HG02981 (cell line): ENCODE results near the gene PCDH1.

ENCODE experiments used
- ATAC-seq: cut with Tn5 transposase; IDR thresholded peaks from one replicate; pipeline ENCODE4 v1.9.1; 2021; ENCODE audit warnings: mild to moderate bottlenecking, moderate library complexity; ENCODE audit not compliant: unreplicated experiment

PCDH1 gene

DNA sequence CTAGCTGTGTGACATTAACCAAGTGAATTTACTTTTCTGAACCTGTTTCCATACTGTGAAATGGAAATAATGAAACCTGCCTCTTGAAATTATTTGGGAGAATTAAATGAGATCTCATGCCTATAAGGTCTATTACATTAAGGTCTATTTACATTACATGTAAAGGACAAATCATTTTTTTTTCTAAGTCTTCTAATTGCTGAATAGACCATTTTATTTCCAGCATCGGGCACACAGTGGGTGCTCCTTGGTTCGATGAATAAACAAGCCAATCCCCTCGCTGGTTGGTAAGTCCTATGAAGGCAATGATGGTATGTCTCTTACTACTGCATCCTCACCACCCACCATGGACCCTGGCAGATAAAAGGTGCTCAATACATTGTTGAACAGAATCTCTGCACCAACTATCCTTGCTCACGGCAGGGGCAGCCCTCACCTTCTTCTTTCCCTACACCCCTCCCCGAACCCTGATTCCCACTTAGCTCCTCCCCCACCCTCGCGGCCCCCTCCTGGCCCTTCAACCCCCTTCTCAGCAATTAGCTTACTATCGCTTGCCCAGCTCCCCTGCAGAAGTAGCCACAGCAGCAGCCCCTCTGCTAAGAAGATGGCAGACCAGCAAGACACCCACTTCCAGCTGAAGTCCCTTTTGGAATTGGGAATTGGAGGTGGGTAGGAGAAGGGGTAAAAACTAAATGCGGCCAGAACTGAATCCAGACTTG lies 3.0 kb downstream of the PCDH1 start:
- no peak for ATAC-seq

DNA sequence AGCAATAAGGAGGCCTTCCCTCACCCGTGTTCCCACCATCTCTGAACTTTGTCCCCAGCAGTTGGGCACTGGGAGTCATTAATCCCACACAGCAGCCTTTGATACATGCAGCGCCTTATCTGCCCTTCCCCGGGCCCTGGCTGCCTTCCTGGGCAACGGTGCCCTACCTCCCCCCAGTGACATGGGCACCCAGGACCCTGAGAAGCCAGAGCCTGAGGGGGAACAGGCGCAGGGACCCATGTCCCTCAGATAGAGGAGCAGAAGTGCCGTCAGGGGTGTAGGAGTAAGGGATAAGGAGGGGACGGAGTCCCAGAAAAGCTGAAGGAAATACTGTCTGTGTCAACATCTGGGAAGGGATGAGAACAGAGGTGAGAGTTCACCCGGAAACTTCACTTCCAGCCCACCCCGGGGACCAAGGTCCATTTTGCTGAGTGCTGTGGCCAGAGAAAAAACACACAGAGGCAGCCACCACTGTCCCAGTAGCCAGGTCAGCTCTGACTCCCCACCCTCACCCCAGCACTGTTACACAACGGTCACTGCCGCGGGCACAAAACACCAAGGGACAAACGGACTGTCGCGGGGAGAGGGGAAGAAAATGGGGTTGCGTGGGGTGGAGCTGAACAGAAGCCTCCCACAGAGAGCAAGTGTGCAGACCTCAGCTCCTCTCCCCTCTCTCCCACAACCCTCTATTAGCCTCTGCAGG lies 3.8 kb downstream of the PCDH1 start:
- no peak for ATAC-seq

DNA sequence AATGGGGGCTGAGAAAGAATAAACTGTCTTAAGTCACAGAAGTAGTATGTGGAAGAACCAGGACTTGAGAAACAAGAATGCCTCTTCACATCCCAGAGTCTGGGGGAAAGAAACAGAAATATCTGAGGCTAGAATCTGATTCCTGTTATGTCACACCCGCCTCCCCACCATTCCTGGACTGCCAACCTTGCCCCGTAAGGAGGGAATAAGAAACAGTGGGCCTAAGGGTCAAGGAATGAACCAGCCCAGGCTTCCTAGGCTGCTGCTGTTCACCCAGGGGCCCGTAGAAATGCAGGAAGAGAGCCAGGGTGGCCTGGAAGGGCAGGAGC lies 4.3 kb downstream of the PCDH1 start:
- no peak for ATAC-seq

DNA sequence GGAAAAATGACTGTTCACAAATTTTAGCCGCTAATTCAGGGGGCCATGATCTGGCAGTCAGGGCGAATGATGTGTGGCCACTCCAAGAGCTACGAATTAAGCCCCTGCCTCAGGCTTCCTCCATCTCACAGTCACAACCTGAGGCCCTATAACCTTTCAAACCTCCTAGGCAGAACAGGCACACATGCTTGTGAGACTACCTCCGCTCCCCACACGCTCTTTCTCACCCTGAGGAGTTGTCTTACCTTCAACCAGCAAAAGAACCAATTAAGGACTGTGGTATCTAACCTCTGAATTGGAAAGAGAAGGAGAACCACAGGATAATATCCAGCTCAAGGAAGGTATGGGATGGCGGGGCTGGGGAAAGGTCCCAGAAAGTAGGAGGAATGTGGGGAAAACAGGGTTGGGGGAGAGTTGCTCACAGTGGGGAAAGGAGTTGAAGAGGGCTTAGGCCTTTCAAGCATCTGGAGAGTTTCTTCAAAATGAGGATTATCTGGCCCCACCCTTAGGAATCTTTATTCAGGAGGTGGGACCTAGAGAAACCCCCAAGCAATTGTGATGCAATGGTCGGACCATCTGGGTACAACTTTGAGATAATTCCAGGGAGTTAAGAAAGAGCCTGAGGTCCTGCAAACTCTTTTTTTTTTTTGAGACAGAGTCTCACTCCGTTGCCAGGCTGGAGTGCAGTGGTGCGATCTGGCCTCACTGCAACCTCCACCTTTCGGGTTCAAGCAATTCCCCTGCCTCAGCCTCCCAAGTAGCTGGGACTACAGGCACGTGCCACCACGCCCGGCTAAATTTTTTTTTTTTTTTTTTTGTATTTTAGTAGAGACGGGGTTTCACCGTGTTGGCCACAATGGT lies 5.5 kb downstream of the PCDH1 start:
- no peak for ATAC-seq

DNA sequence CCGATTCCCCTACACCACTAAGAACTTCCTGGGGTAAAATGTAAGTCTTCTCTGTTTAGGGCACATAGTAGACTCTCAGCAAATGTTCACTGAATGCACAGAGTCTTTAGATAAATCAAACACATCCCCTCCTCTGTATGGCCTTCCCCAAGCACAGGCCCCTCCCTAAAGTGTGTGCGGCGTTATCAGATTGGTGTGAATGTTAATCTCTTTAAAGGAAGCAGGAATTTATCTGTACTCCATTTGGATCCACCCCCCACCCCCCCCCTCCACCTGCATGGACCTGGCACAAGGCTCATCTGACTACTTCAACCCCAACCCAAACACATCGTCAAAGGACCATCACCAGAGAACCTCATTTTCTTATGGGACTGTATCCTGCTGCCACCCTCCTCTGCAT lies 6.3 kb downstream of the PCDH1 start:
- ATAC-seq, result no peak

DNA sequence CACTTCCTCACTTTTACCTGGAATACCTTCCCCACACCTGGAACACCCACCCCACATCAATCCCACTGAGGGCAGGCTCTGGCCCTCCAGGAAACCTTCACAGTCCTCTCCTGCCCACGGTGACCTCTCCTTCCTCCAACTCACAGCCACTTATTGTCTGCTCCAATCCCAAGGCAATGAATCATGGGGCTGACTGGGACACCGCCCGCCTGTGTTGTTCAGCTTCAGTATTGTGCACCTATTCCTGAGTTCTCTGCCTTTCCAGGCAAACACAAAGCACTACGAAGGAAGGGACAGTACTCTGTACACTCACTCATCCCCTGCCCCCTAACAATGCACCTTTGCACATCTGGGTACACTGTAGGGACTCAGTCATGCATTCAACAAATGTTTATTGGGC lies 7.3 kb downstream of the PCDH1 start:
- ATAC-seq, result no peak

DNA sequence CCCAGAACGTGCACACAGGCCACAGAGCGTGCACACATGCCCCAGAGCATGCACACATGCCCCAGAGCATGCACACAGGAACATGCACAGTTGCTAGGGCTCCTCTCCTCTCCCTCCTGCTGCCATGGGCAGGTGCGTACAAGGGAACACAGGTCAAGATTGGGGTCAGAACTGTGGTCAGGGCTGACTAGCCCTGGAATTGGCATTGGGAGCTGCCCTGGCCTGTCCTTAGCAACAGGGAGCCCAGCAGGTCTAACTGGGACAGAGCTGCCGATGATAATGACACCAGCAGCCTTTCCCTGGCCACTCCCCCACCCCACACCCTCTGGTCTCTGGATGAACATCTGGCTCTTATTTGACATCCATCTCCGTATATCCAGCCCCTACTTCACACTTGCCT lies 8.0 kb downstream of the PCDH1 start:
- ATAC-seq, result no peak

DNA sequence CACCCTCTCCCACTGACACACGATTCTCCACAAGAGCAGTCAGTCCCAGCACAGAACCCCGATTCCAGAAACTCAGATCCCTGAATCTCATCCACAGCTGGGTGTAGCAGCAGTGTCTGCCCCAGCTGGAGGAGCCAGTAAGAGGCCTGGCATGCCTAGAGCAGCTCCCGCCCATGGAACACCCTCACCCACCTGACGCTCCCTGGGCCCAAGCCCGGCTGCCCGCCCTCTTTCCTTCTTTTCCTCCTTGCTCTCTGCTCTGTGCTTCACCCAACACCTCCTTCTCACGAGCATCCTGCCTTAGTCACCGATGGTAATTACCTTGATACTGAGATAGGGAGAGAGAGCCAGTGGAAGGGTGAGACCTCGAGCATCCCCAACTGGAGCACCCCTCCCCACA lies 8.7 kb downstream of the PCDH1 start:
- no peak for ATAC-seq

DNA sequence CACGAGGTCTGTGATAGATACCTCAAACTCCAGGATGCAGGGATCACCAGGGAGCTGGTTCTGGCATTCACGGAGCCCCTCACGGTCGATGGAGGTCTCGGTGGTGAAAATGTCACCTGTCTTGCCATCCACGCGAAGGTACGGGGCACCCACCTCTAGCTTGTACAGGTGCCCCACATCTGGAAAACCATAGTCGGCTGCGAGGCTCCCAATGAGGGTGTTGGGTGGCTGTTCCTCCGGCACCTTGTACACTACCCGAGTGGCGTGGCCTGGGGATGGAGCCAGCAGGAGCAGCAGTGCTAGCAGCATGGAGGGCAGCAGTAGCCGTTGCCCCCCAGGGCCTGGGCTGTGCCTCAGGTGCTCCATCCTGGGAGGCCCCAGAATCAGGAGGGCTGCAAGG lies 9.2 kb downstream of the PCDH1 start:
- no peak for ATAC-seq

DNA sequence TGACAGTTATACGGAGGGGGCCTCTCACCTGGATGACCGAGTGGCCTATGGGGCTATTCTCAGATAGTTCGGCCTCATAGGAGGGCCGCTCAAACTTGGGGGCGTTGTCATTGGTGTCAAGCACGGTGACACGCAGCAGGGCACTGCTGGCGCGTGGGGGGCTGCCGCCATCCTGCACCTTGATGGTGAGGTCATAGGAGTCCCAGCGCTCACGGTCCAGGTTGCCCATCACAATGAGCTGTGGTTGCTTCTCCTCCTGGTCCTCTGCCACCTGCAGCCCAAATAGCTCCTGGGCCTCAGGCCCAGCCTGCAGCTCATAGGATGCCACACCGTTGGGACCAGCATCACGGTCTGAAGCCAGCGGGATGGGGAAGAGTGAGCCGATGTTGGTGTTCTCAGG lies 9.7 kb downstream of the PCDH1 start:
- ATAC-seq, result no peak

DNA sequence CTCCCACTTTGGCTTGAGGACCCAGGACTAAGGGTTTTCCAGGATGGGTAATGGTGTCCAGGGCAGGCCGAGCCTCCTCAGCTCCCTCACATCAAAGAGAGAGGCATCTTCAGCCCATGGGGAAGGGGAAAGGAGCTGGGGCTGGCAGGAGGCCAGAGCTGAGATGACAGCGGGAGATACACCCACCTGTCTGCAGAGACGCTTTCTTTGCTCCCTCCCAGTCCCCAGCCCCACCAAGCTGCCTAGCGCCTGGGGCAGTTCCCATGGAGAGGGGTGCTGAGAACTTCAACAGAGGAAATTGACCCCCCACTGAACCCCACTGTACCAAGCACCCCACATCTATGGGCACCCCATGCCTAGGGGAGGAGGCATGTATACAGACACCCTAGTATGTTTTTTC lies 10.6 kb downstream of the PCDH1 start:
- ATAC-seq, result no peak

DNA sequence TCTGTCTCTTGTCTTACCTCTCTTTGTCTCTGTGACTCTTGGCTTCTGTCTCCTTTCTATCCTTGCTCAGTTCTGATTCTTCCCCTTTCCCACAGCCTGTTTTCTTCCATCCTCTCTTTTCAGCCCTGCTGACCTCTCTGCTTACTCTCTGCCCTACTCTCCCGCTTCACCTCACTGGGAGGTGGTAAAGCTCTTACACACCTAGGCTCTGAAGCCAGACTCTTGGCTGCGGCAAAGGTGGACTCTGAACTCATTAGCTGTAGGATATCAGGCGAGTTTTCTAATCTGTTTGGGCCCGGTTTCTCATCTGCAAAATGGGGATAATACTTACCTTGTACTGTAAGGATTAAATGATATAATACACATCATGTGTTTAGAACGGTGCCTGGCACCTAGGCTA lies 11.1 kb downstream of the PCDH1 start:
- no peak for ATAC-seq

DNA sequence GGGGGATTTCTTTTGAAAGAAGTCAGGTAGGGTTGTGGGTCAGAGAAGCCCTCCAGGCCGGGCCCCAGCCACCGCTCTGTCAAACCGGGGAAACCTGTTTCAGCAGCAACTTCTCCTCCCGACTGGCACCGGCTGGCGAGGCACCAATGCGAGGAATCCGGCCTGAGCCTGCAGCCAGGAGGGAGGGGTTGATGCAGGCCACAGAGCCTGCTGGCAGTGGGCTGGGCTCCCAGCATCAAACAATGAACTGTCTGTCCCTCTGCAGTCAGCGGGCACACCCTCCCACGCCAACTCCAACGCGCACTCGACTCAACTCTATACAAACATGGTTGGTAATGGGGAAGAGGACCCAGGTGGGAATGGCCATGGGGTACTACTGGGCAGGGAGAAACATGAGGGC lies 12.1 kb downstream of the PCDH1 start:
- no peak for ATAC-seq

DNA sequence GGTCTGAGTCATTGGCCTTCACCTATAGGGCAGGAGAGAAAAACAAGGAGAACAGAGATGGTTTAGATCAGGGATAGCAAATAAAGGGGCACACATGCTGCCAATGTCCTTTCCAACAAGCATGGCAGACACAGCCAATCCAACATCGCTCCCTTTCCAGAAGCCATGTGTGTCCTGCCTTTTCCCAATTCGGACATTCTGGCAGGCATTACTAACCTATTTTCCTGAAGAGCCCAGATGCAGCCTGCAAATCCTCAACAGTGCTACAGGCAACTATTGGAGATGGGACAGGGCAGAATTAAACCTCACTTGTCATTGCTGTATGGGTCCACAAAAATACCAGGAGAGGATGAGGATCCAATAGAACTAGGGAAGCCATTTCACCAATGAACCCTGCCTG lies 12.8 kb downstream of the PCDH1 start:
- no peak for ATAC-seq

DNA sequence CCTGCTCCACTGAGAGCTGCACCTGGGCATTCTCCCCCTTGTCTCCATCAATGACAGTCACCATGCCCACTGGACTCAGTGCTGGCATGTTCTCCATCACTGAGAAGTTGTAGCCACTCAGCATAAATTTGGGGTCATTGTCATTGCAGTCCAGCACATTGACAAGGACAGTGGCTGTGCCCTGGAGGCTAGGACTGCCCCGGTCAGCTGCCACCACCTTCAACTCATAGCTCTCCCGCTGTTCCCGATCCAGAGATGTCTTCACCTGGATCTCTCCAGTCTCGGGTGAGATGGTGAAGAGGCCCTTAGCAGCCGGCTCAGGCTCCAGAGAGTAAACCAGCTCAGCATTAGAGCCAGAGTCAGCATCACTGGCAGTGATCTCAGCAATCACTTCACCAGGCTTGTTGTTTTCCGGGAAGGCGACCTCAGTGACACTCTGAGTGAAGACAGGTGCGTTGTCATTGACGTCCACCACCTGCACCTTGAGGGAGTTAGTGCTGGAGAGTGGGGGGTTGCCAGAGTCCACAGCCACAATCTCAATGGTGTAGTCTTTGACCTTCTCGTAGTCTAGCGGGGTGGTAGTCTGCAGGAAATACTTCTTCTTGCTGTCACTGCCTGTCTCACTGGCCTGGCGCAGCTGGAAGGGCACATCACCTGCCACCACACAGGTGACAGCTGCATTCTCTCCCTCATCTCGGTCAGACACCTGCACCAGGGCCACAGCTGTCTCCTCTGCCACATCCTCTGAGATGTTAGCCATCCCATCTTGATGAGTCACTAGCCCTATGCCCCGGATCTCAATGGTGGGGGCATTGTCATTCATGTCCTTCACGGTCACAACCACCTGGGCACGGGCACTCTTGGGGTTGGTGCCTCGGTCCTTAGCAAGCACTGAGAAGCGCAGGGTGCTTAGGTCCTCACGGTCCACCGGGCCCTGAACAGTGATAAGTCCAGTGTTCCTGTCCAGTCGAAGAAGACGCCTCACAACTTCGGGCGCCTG lies 13.5 kb downstream of the PCDH1 start:
- ATAC-seq, result no peak

DNA sequence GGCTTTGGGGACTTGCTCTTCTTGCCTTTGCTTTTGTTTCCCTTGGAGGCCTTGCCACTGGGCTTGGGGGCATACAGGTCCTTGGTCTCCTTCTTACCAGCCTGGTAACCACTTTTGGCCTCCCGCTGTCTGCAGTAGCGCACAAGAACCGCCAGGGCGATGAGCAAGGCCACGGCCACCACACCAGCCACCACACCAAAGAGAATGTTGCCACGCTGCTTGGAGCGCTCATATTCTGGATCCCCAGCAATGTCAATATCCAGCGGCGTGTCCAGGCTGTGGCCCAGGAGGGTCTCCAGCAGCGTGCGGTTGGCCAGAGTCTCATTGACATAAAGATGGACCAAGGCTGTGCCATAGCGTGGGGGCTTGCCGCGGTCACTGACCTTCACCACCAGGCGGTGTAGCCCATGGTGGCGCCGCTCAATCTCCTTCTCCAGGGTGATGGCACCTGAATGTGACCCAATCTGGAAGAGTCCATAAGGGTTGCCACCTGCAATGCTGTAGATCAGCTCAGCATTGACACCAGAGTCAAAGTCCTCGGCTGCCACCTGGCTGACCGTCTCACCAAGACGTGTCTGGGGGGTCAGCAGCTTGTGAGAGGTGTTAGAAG lies 14.5 kb downstream of the PCDH1 start:
- no peak for ATAC-seq

DNA sequence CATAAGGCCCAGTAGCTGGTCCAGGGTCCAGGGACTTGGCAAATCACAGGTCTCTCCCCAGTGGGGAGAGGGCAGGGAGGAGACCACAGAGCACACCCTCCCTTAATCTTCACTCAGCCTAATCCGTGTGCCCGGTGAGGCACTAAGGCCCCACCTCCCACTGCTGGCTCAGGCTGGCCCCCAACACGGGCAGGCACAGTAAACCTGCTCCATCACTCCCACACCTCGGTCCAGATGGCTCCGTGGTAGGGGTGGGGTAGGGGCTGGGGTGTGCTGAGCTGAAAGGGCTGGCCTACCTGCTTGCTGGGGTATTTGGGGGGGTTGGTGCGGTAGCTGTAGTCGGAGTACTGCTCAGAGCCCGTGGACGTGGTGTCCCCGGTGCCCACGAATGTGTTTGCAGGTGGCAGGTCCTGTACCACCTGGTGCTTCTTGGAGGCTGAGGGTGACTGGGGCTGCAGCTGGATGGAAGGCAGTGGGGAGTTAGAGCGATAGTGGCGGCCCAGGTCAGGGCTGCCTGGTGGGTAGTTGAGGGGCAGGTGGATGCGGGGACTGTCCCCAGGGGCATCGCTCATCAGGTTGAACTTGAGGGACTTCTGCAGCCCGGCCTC lies 15.2 kb downstream of the PCDH1 start:
- ATAC-seq, result no peak

DNA sequence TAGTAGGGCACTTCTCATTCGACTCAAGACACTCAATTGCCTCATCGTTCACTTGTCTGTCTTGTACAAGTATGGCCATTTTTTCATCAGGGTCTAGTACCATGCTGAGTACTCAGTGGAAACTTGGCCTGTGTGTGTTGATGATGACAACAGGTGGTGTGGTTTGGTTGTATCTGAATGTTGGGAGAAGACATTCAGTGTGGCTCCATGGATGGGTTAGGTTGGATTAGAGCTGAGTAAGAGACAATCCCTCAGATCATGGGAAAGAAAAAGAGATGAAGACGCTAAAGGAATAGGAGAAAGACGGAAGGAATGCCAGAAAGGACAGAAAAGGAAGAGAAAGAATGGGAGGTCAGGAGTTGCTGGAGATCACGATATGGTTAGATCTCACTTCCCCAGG lies 17.0 kb downstream of the PCDH1 start:
- no peak for ATAC-seq

DNA sequence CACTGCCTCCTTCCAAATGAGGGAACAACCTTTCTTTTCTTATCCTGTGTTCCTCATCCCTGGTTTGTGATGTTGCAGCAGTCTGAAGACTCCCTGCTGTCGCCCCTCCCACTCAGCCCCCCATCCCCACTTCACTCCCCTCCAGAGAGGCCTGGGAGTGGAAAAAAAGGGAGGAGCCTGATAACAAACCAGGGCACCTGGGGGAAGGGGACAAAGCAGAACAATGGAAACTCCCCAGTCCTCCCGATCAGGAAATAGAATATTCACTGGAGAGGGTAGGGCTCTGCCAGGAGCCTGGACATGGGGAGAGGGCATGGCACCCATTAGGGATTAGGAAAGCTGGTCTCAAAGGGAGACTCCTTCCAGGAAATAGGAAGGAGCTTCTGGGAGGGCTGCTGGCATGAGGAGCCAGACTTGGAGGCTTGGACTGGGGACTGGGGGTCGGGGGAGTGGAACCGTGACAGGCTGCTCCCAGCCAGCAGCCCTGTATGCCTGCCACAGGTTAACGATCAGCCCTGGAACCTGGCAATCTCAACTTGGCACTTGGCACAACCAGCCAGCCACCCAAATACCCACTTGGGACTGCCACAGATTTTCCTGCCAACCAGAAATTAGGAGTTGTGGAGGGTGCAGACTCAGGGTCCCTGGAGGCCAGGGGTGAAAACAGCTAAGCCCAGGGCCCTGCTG lies 20.0 kb downstream of the PCDH1 start:
- no peak for ATAC-seq
